C1 segment of cervical spinal cord (tissue), 14 donors: Measurements from ENCODE around the gene PRKG1.
"Not testable (repeated sequence)": the region's sequence is repeated elsewhere in the genome, so short reads cannot be mapped to it uniquely, and the experiment has no call there.

Experiments used
- DNase-seq, 14 donors: peaks; one replicate each; lab custom pipeline; 2025; lab: John Stamatoyannopoulos, UW

Gene PRKG1

DNA sequence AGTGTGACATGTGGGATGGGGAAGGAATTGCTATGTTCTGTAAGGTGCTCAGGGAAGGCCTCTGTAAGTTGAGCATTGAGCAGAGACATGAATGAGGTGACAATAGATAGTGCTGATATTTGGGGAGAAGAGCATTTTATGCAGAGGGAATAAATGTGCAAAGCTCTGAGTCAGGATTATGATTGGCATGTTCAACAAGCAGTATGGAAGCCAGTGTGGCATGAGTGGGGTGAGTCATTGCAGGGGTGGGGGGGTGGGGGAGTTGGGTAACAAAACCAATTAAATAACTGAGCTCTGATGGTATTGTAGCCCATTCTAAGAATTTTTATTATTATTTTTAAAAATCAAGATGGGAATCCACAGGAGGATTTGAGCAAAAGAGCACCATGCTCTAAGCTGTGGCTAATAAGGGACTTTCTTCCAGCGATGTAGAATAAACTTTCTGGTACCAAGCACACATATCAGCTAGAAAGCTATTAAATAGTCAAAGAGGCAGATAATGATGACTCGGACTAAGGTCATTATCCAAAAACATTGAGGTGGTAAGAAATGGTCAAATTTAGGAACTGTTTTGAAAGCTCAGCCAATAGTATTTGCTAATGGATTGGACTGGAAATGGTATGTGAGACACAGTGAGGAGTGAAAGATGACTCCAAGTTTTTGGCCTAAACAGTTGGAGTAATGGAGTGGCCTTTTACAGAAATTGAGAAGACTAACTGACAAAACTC is 96.4 kb downstream of the PRKG1 start:
- no peak for DNase-seq

GRCh38 chr10:51171946-51172345 is 97.7 kb downstream of the PRKG1 start:
- DNase-seq, result no peak

DNA sequence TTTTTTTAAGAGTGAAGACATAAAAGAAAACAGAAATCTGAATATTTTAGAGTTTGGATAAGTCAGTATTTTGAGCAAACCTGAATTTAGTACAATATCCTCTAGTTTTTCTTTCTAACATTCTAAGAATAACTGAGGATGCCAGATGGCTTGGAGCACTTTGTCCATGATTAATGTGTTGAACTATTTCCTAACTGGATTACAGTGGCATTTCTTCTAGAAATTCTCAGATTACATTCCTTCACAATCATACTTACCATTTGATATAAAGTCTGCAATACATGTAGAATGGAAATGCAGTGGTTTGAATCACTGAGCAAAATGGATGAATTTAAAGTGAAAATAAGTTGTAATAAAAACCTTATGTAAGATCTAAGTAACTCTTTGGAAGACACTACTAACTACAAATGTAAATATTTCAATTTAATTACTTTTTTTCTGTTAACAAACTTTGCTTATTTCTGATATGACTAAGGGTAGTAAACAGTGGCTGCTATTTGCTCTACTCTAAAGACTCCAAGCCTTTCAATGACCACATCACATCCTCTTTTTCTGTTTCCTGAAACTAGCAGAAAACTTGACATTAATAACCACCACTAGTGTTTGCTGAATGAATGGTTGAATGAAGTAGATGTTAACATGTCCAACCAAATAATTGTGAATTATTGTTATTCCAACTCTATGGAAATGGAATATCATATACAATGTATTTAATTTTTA is 102.8 kb downstream of the PRKG1 start:
- DNase-seq, result no peak

DNA sequence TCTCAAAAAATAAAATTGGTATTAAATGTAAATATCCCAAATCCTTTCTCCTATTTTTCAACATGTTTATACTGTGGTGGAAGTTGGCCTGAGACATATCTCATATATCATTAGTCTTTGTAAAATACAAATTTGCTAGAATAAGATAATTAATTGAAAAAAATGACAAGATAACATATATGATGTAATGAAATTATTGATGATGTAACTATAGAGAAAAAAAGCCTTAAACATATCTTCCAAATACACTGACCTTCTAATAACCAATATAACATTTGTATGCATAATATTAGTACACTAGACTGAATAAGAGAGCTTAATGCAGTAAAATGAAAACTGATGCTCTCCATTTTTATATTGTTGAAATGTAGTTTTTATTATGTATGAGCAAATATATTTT is 104.3 kb downstream of the PRKG1 start:
- DNase-seq, result no peak

DNA sequence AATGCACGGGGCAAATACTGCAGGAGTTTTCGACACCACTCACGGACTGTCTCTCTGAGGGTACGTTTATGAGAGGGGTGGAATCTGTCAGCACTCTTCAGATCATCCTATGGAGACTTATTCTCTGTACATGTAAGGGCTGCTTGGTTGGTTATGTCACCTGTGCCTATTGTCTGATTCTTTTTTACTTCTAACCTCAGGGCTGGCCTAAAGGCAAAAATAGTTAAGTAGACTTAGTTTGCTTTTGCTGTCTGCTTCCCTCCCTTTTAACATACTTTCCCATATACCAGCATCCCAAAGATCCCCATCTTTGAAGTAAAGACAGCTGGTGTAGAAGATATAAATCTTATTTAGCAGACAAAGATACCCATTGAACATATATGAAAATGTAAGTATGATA is 105.9 kb downstream of the PRKG1 start:
- no peak for DNase-seq

DNA sequence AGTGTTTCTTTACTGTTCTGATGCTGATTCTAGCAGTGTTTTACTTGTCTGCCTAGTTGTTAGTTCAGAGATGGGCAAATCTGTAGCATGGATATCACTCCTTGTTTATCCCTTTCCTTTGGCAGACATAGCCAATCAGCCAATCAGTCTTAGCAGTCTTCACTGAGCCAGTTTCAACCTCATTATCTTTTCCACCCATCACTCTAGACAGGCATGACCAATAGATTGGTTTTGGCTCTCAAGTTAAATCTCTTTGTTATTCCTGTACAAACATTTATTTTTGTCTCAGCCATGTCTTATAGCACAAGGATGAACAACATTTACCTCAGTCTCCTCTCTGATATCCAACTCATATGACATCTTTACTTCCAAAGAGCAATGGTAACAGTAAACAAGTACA is 109.5 kb downstream of the PRKG1 start:
- DNase-seq, result no peak

- no peak for DNase-seq
Observed at GRCh38 chr10:51186361-51186760, 112.1 kb downstream of the PRKG1 start.

DNA sequence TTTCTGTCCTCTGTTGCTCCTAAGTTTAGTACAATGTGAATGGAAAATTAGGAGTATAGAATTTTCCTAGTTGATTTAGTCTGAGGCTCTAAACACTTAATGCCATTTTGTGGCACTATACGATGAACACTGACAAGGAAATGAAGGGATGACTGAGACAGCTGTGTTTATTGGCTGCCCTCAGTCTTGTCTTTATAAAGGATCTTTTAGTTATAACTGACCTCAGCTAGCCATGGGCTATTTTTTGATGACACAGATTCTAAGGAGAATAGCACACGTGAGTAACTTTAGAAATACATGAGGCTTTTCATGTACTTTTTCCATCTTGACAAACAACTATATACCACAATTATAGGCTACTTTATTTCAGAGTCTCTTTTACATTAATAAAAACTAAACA is 113.7 kb downstream of the PRKG1 start:
- no peak for DNase-seq

- no peak for DNase-seq
Observed at GRCh38 chr10:51188866-51189265, 114.6 kb downstream of the PRKG1 start.

DNA sequence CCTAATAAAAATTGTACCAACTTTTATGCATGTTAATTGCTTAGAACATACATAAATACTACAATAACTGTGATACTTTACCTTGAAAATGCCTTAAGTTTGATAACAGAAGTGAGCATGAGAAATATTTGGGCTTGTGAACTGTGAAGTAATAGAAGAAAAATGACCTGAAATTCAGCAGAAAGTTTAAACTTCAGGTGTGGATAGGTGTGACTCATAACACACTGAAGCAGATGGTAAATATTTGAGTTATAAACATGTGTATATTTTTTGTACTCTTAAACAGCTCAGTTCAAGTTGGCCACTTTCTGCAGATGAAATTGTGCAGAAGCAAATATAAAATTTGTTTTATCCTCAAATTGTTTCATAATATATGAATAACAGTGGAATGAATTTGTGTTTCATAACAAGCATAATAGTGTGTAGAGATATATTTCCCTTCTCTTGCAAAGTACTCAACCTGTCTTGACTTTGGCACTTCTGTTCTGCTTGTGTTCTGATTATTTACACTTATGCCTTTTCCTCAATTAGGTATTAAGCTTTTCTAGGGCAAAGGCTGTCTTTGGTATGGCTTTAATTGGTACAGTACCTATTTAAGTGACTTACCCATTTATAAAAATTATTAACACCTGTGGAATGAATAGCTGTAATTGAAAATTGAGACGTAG is 122.4 kb downstream of the PRKG1 start:
- DNase-seq, result no peak

- DNase-seq, result no peak
Observed at GRCh38 chr10:51198170-51198569, 123.9 kb downstream of the PRKG1 start.

DNA sequence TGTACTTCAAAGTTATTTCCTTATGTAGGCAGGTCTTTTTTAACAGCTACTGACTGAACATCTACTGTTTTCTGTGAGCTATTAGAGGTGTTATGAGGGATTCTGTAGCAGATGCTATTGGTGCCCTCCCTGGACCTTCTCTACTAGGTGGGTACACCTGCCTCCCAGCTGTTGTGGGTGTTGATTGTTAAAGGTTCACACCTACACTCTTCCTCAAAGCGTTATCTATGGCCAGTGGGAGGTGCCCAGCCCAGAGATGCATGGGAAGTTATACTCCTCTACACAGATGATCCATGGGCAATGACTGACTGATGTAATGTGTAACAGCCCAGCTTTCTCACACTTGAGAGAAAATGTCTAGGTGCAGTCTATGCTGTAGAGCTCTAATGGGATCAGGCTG is 127.7 kb downstream of the PRKG1 start:
- DNase-seq, result no peak

GRCh38 chr10:51203359-51203758 is 129.1 kb downstream of the PRKG1 start:
- no peak for DNase-seq

DNA sequence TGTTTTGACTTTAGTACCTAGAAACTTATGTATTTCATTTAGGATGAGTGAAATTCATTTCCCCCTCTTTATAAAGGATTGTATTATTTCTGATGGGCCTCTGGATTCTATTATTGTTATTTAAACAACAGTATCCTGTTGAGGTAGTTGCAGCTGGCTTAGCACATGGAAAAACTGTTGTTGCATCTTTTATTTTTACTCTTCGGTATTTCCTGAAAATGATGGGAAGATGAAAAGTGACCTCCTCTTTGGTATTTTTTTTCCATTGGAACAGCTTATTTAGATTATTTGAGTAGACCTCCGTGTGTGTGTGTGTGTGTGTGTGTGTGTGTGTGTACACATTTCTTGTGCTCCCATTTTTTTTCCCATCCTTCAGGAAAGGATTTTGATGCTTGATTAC is 129.8 kb downstream of the PRKG1 start:
- DNase-seq, result no peak

DNA sequence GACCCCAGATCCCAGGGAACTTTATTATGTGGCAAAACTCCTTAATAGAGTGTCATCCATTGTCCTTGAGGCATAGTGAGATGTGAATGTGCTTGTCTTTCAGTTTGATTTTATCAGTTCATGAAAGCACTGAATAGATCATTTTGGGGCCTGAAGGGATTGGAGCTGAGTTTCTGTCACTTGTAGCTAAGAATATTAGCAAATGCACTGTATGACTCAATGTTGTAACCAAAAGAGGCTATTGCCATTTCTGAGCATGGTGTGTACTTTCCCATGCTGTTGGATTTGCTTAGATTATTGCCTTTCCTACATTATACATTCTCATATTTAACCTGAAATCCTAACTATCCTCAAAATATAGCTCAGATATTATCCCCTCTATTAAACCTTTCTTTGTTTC is 130.4 kb downstream of the PRKG1 start:
- no peak for DNase-seq

GRCh38 chr10:51206500-51206899 is 132.2 kb downstream of the PRKG1 start:
- no peak for DNase-seq

GRCh38 chr10:51212937-51213336 is 138.7 kb downstream of the PRKG1 start:
- not testable (repeated sequence) for DNase-seq

DNA sequence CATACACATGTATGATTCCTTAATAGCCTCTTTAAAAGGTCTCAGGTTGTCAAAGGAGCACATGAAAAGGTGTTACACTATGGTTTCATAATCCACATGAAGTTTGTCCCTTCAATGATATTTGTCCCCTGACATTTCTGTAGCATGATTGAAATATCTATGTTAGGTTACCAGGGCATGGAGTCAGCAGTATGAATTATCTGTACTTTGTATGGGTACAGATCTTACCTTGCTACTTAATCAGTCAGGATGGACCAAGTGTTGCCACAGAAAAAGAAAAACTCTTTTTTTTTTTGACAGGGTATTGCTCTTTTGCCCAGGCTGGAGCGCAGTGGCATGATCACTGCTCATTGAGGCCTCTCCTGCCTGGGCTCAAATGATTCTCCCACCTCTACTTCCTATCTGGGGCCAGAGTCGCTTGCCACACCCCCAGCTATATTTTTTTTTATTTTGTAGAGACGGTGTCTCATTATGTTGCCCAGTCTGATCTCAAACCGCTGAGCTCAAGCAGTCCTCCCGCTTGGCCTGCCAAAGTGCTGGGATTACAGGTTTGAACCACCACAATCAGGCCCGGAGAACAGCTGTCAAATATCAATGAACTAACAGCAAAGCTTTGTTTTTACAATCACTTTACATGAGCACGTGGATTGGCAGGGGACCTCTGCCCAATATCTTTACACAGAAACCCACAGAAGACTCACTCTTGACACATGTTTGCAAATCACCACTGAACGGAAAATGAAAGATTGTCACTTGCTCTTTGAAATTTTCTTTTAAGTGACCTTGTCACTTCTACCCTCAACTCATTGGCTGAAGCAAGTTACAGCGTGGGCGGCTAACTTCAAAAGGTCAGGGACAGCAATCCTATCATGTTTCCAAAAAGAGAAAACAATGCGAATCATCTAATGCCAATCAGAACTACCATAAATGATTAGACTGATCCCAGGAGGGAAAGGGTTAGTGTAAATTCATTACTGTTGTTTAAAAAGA is 140.2 kb downstream of the PRKG1 start:
- no peak for DNase-seq

- no peak for DNase-seq
Observed at GRCh38 chr10:51215951-51216834, 141.9 kb downstream of the PRKG1 start.

- DNase-seq, result no peak
Observed at GRCh38 chr10:51217505-51217904, 143.2 kb downstream of the PRKG1 start.
